PC-3 (cell line): Measurements from ENCODE around the gene NTNG1.
"Not testable (repeated sequence)": the region's sequence is repeated elsewhere in the genome, so short reads cannot be mapped to it uniquely, and the experiment has no call there.

Experiments used
- CTCF ChIP-seq: fragments of 300-600 bp; sonication (generic); conservative IDR thresholded peaks from 2 replicates; pipeline ENCODE4 v1.5.1; 2017; ENCODE audit warnings: antibody characterized with exemption, low read depth, mild to moderate bottlenecking, low read length
- EZH2phosphoT487 ChIP-seq: fragments of 300-600 bp; sonication (generic); IDR thresholded peaks from 2 replicates; pipeline ENCODE4 v1.6.1; 2018; ENCODE audit warnings: mild to moderate bottlenecking, antibody characterized with exemption, low read length, borderline replicate concordance

GRCh38 chr1:107093395-107093794, 47.4 kb upstream of the NTNG1 start:
- TF ChIP-seq CTCF, EZH2phosphoT487: not testable (repeated sequence)
